Myocyte (in vitro differentiated cells): Measurements from ENCODE around the gene KIF26A. TPM values are rescaled to one million over a fixed set of nuclear protein-coding genes. Genes with fewer than 3 reads are reported as not detected.

Source experiments
- DNase-seq: peaks from one replicate; pipeline ENCODE4 v3.0.0-alpha.2; 2012; ENCODE audit warnings: low read depth
- total RNA-seq: library from RNA; depleted of rRNA; stranded (reverse); fragments of >200 nt; gene quantifications from 2 replicates; pipeline ENCODE4 v1.2.3, GENCODE V29; 2014

The KIF26A gene
- total RNA-seq, 1 donor from 2014 or later = not detected

- no peak for DNase-seq
These were observed 37.2 kb upstream of the KIF26A start for GRCh38 chr14:104101086-104101621.

GRCh38 chr14:104101651-104102281, 36.6 kb upstream of the KIF26A start:
- no peak for DNase-seq

DNA sequence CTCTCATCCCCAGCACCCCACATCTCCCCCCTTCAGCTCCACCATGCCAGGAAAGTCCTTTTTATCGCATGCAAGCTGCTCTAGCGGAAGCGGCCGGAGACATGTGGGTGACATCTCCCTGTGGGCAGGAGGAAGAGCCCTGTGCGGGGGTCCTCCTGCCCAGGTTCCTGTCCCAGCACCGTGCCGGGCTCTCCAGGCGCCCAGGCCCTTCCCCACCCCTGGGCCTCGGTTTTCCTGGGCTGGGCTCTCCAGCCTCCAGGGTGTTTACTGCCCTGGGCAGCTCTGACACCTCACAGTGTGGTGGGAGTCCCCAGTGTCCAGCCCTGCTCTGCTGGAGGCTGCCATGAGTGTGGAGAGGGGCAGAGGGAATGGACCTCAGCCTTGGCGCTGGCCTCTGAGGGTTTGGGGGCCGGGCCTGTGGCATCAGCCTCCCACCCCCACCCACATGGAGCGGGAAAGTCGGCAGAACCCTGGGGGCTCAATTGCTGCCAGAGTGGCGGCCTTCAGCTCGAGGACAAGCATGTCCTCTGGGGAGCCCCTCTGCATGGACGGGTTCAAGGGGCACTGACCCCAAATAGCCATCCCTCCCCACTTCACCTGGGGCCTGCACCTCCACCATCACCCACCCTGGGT, 36.0 kb upstream of the KIF26A start:
- no peak for DNase-seq

- no peak for DNase-seq
These were observed 35.3 kb upstream of the KIF26A start for GRCh38 chr14:104103061-104103445.

GRCh38 chr14:104103446-104104075, 34.8 kb upstream of the KIF26A start:
- DNase-seq = no peak

- DNase-seq = no peak
These were observed 34.1 kb upstream of the KIF26A start for GRCh38 chr14:104104076-104104901.

DNA sequence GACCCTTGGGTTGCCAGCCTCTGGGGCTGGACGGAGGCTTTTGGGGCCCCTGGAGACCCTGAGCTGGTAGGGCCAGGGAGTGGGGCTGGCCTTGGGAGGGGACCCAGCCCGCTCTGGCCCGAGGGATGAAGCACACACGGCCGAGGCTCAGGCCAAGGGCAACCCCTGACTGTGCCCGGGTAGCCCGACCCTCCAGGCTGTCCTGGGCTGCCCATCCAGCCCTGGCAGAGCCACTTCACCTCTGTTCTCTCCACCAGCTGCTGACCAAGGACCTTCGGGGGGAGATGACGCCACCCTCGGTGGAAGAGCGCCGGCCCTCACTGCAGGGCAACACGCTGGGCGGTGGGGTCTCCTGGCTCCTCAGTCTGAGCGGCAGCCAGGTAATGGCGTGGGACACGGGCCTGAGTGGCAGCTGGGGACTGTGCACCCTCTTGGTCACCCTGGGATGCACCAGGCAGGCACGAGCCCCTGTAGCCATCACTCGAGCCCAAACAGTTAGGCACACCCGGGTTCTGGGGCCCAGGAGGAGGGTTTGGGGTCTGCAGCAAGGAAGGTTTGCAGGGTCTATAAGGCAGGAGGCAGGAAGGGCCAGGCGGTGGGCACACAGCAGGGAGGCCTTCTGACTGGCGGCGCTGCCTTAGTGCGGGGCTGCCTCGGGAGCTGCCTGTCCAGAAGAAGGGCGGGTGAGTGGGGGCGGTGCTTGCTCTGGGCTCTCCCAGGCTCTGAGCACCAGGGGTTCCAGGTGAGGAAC, 33.1 kb upstream of the KIF26A start:
- no peak for DNase-seq

- DNase-seq = no peak
These were observed 32.4 kb upstream of the KIF26A start for GRCh38 chr14:104105822-104106470.

DNA sequence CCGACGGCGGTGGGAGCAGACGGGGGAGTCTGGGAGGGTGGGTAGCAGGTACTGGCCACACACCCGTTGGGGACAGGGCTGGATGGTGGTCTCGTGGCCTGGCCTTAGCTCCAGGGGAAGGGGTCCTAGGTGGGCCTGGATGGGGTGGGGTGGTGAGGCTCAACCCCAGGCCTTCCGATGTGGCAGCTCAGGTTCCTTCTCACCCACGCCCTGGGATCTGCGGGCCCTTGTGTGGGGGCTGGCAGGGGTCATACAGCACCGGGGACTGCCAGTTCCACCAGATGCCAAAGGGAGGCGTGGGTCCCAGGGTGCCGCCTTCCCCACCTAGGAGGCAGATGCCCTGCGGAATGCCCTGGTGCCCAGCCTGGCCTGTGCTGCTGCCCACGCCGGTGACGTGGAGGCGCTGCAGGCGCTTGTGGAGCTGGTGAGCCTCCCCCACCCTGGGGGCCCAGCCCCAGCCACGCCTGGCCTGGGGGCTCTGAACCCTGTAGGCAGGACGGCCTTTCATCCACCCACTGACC, 31.9 kb upstream of the KIF26A start:
- no peak for DNase-seq

GRCh38 chr14:104107101-104107581, 31.2 kb upstream of the KIF26A start:
- no peak for DNase-seq

DNA sequence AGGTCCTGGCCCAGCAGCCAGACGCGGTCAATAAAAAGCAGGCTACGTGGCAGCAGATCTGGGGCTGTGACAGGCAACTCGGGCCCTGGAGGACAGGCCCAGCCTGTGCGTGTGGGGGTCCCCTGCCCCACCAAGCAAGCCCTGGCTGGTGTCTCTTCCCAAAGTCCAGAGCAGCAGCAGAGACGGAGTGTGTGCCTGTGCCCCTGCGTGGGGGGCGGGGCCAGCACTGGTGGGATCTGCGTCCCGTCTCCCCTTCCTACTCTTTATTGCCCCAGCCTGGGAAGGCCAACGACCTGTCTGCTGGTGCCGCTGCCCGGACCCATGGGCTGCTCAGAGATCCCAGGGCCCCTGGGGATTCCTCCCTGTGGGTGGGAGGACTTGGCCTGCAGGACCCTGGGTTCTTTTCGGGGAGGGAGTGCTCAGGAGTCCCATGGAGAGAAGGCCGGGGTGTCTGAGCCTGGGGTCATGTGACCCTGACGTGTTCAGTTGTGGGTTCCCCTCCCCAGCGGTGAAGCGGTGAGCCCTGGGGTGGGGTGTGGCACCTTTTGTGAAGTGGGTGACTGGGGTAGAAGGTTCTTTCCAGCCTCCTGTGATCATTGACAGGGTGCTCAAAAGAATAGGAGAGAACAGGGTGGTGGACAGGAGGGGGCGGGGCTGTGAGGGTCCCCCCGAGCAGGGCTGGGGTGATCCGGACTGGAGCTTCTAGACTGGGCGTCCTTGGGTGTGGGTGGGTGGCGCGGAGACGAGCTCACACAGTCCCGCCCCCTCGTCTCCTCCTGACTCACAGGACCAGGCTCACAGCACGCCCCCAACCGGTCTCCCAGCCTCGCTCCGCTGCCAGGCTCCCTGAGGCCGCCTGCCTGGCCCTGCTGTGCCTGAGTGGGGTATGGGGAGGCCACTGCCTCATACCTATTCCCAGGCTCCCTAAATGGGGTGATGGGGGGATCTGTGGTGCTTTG, 30.5 kb upstream of the KIF26A start:
- DNase-seq = no peak

DNA sequence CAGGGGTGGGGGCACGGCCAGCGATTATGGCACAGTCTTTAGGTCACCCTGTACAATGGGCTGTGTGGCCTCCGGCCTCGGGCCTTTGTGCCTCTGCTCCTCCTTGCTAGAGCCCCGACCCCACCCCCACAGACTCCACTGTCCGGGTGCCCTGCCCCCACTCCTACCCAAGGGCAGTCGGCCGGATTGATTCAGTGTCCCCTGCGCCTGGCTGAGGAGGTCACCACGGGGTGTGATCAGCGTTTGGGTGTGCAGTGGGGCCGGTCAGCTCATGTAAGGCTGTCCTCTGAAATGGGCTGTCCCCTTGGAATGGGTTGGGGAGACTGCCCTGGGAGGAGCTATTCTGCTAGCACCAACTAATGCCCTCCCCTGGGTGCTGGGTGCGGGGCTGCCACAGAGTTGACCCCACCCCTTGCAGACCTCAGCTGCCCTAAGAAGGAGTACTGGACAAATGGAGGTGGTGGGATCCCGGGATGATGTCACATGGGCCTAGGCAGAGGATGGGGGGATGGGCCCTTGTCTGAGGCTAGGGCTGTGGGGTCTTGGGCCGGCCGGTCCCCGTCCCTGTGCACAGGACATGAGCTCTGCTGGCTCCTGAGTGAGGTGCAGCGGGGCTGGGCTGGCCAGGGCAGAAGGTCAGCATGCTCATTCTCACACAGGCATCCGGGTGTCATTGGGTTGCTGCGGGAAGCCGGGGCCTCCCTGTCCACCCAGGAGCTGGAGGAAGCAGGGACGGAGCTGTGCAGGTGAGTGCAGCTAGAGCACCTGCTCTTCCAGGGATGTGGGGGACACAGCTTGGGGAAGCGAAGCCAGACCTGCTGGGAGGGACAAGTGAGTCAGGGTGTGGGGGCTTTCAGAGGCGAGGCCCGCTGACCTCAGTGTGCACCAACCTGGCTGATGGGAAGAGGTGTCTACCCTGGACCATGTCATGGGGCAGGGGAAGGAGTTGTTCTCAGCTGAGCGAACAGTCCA, 29.5 kb upstream of the KIF26A start:
- DNase-seq = no peak

- no peak for DNase-seq
These were observed 28.5 kb upstream of the KIF26A start for GRCh38 chr14:104109731-104110361.

DNA sequence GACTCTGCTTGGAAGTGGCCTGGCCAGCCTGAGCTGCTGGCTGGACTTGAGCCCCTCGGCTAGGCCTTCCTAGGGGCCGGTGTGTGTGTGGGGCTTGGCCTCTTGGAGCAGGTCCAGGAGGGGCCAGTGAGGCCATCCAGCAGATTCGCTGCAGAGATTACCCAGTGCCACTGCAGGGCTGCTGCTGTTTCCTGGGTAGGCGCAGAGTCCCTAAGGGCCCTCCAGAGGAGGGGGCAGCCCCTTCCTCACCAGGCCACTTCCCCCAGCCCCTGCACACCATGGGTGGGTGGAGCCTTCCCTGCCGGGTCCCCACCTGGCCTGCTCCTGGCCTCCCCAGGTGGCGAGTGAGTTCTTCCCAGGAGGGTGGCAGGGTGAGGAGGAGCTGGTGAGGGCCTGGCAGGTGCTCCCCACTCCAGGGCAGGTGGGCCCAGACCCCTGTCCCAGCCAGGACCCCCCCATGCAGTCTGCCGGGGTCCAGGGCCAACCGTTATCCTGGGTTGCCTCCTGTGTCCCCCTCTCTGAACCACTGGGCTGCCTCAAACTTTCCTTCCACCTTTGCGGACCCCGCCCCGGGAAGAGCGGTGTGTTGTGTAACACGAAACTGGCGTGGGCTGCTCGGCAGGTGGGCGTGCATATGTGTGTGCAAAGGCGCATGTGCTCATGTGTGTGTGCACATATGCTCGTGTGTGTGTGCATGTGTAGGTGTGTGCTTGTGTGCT, 27.7 kb upstream of the KIF26A start:
- DNase-seq = no peak

GRCh38 chr14:104111301-104112112, 26.9 kb upstream of the KIF26A start:
- DNase-seq = no peak

GRCh38 chr14:104112113-104112505, 26.3 kb upstream of the KIF26A start:
- DNase-seq = no peak
